IMR-90 (cell line): ENCODE results near the gene LMNB1. TPM values are rescaled to one million over a fixed set of nuclear protein-coding genes. Genes with fewer than 3 reads are reported as not detected.

ENCODE experiments used
- ATAC-seq: fragments of 200-7000 bp; cut with Tn5 transposase; 2 replicates; pipeline ENCODE4 v1.9.1; 2020; ENCODE audit warnings: low read depth, mild to moderate bottlenecking, moderate library complexity
- BruUV-seq: library from RNA; stranded (reverse); fragments of 400-500 nt; replicated peaks from 2 replicates; lab custom pipeline; 2021; lab: Mats Ljungman, UMichigan
- CTCF ChIA-PET: fragments of 300-600 bp; formaldehyde crosslinking; extraction: SDS; loops from one replicate; lab custom pipeline; 2021; ENCODE audit warnings: antibody characterized with exemption; lab: Yijun Ruan, JAX
- POLR2A ChIA-PET: fragments of 300-600 bp; sonication (Branson Sonifier 250); formaldehyde crosslinking; loops from one replicate; lab custom pipeline; 2022; ENCODE audit warnings: antibody characterized with exemption; ENCODE audit not compliant: unreplicated experiment; lab: Charles Lee
- DNase-seq: peaks from one replicate; pipeline ENCODE4 v3.0.0; 2013
- H2AFZ ChIP-seq: replicated peaks from 2 replicates; pipeline ENCODE3; 2013; ENCODE audit warnings: low read length, mild to moderate bottlenecking; ENCODE audit not compliant: poor library complexity
- H2AK5ac ChIP-seq: 2 replicates; pipeline ENCODE4 v1.6.1; 2013; ENCODE audit warnings: low read depth, low read length, inconsistent platforms
- H2AK9ac ChIP-seq: replicated peaks from 2 replicates; pipeline ENCODE3; 2013; ENCODE audit warnings: mild to moderate bottlenecking, low read depth, low read length, moderate library complexity; ENCODE audit not compliant: poor library complexity
- H2BK120ac ChIP-seq: 2 replicates; pipeline ENCODE4 v1.6.1; 2013; ENCODE audit warnings: low read depth, low read length, inconsistent platforms
- H2BK15ac ChIP-seq: 3 replicates; pipeline ENCODE4 v1.6.1; 2013; ENCODE audit warnings: low read depth, low read length, inconsistent platforms
- H2BK20ac ChIP-seq: 2 replicates; pipeline ENCODE4 v1.6.1; 2013; ENCODE audit warnings: low read depth, mild to moderate bottlenecking, inconsistent platforms, low read length, moderate library complexity
- H2BK5ac ChIP-seq: 2 replicates; pipeline ENCODE4 v1.6.1; 2013; ENCODE audit warnings: mild to moderate bottlenecking, low read depth, low read length, inconsistent platforms; ENCODE audit not compliant: poor library complexity, severe bottlenecking
- H3K14ac ChIP-seq: replicated peaks from 2 replicates; pipeline ENCODE4 v1.6.1; 2013; ENCODE audit warnings: low read depth, low read length, inconsistent platforms
- H3K18ac ChIP-seq: 2 replicates; pipeline ENCODE4 v1.6.1; 2013; ENCODE audit warnings: low read depth, low read length, control low read depth
- H3K23ac ChIP-seq: 2 replicates; pipeline ENCODE4 v1.6.1; 2013; ENCODE audit warnings: low read depth, low read length, inconsistent platforms
- H3K27ac ChIP-seq: 2 replicates; pipeline ENCODE4 v1.5.1; 2013; ENCODE audit warnings: mild to moderate bottlenecking, control low read depth, low read length; ENCODE audit not compliant: insufficient read depth
- H3K27me3 ChIP-seq: 2 replicates; pipeline ENCODE4 v1.6.1; 2013; ENCODE audit warnings: low read length; ENCODE audit not compliant: control insufficient read depth, insufficient read depth
- H3K36me3 ChIP-seq: 2 replicates; pipeline ENCODE4 v1.6.1; 2013; ENCODE audit warnings: low read length, mixed read lengths; ENCODE audit not compliant: control insufficient read depth, insufficient read depth
- H3K4ac ChIP-seq: 2 replicates; pipeline ENCODE4 v1.6.1; 2013; ENCODE audit warnings: low read depth, low read length, inconsistent platforms
- H3K4me1 ChIP-seq: 2 replicates; pipeline ENCODE4 v1.6.1; 2013; ENCODE audit warnings: low read length, mixed read lengths; ENCODE audit not compliant: control insufficient read depth, insufficient read depth
- H3K4me2 ChIP-seq: 2 replicates; pipeline ENCODE4 v1.6.1; 2013; ENCODE audit warnings: low read depth, mild to moderate bottlenecking, control low read depth, low read length, moderate library complexity
- H3K4me3 ChIP-seq: 2 replicates; pipeline ENCODE4 v1.5.1; 2013; ENCODE audit warnings: low read depth, mild to moderate bottlenecking, control low read depth, low read length, moderate library complexity; ENCODE audit not compliant: insufficient read depth
- H3K56ac ChIP-seq: 2 replicates; pipeline ENCODE4 v1.6.1; 2013; ENCODE audit warnings: low read length, inconsistent platforms; ENCODE audit not compliant: insufficient read depth; ENCODE audit errors: extremely low read depth
- H3K79me1 ChIP-seq, 2 experiments: 2 replicates each; pipeline ENCODE4 v1.6.1; 2013; ENCODE audit warnings: low read length in 2 of 2, inconsistent platforms in 1 of 2, low read depth in 1 of 2
- H3K9ac ChIP-seq: 2 replicates; pipeline ENCODE4 v1.6.1; 2013; ENCODE audit warnings: low read depth, low read length, control low read depth
- H3K9me1 ChIP-seq: 2 replicates; pipeline ENCODE4 v1.6.1; 2013; ENCODE audit warnings: low read length, inconsistent platforms; ENCODE audit not compliant: insufficient read depth
- H3K9me3 ChIP-seq: 2 replicates; pipeline ENCODE4 v1.6.1; 2013; ENCODE audit warnings: low read length; ENCODE audit not compliant: control insufficient read depth, insufficient read depth
- H4K20me1 ChIP-seq: 2 replicates; pipeline ENCODE4 v1.6.1; 2013; ENCODE audit warnings: low read length, inconsistent platforms; ENCODE audit not compliant: insufficient read depth
- H4K5ac ChIP-seq: 2 replicates; pipeline ENCODE4 v1.6.1; 2013; ENCODE audit warnings: mild to moderate bottlenecking, low read depth, low read length, control low read depth
- H4K8ac ChIP-seq, 2 experiments: 2 replicates each; pipeline ENCODE4 v1.6.1; 2013; ENCODE audit warnings: low read depth in 2 of 2, low read length in 2 of 2, control low read depth in 1 of 2, inconsistent platforms in 1 of 2
- H4K91ac ChIP-seq: 2 replicates; pipeline ENCODE4 v1.6.1; 2013; ENCODE audit warnings: low read depth, low read length, inconsistent platforms; ENCODE audit not compliant: insufficient read depth
- BHLHE40 ChIP-seq: fragments of 150-350 bp; IDR thresholded peaks from 2 replicates; pipeline ENCODE4 v1.6.1; 2016; ENCODE audit warnings: mild to moderate bottlenecking, low read depth, low read length
- CEBPB ChIP-seq: IDR thresholded peaks from 2 replicates; pipeline ENCODE4 v1.6.1; 2012; ENCODE audit warnings: low read depth, low read length, improper control_type of control experiment
- CHD1 ChIP-seq: IDR thresholded peaks from 2 replicates; pipeline ENCODE4 v1.6.1; 2012; ENCODE audit warnings: low read depth, low read length, improper control_type of control experiment
- CTCF ChIP-seq: conservative IDR thresholded peaks from 2 replicates; pipeline ENCODE4 v1.5.1; 2012; ENCODE audit warnings: mild to moderate bottlenecking, low read depth, low read length, improper control_type of control experiment
- ELK1 ChIP-seq: fragments of 150-350 bp; IDR thresholded peaks from 2 replicates; pipeline ENCODE4 v1.6.1; 2016; ENCODE audit warnings: low read depth, mild to moderate bottlenecking, low read length, moderate library complexity, borderline replicate concordance
- FOS ChIP-seq: fragments of 150-350 bp; IDR thresholded peaks from 2 replicates; pipeline ENCODE4 v1.6.1; 2016; ENCODE audit warnings: low read depth, low read length
- MAFK ChIP-seq: IDR thresholded peaks from 2 replicates; pipeline ENCODE4 v1.6.1; 2012; ENCODE audit warnings: low read depth, low read length, improper control_type of control experiment
- MAZ ChIP-seq: IDR thresholded peaks from 2 replicates; pipeline ENCODE4 v1.6.1; 2012; ENCODE audit warnings: low read depth, mild to moderate bottlenecking, low read length, improper control_type of control experiment, moderate library complexity, borderline replicate concordance
- MXI1 ChIP-seq: IDR thresholded peaks from 2 replicates; pipeline ENCODE4 v1.6.1; 2012; ENCODE audit warnings: low read depth, mild to moderate bottlenecking, low read length, moderate library complexity, borderline replicate concordance
- NFE2L2 ChIP-seq: fragments of 150-350 bp; IDR thresholded peaks from 2 replicates; pipeline ENCODE4 v1.6.1; 2016; ENCODE audit warnings: low read depth, mild to moderate bottlenecking, low read length
- POLR2A ChIP-seq: IDR thresholded peaks from 2 replicates; pipeline ENCODE4 v1.6.1; 2012; ENCODE audit warnings: mild to moderate bottlenecking, low read depth, low read length
- RAD21 ChIP-seq: IDR thresholded peaks from 2 replicates; pipeline ENCODE4 v1.6.1; 2012; ENCODE audit warnings: low read length, improper control_type of control experiment
- SMC3 ChIP-seq: fragments of 150-350 bp; IDR thresholded peaks from 2 replicates; pipeline ENCODE4 v1.6.1; 2016; ENCODE audit warnings: low read depth, mild to moderate bottlenecking, antibody characterized with exemption, low read length, moderate library complexity
- USF2 ChIP-seq: fragments of 150-350 bp; IDR thresholded peaks from 2 replicates; pipeline ENCODE4 v1.6.1; 2017; ENCODE audit warnings: mild to moderate bottlenecking, antibody characterized with exemption, low read length, low read depth
- WGBS, 2 experiments: methylation state at CpG; one replicate each; pipeline versions ENCODE4 v1.1.5 to v1.1.7; 2013; ENCODE audit warnings: missing lambda C conversion rate in 2 of 2; ENCODE audit not compliant: insufficient read length in 1 of 2; ENCODE audit errors: extremely low coverage in 2 of 2; 5-methylcytosine and 5-hydroxymethylcytosine counted together
- dilution Hi-C: fragments of 300-500 bp; cut with HindIII; formaldehyde crosslinking; loops from one replicate; pipeline ENCODE4 v1.14.3; 2018; ENCODE audit warnings: low sequenced_read_pairs; ENCODE audit not compliant: unreplicated experiment
- in situ Hi-C: fragments of 300-500 bp; cut with MboI; formaldehyde crosslinking; loops from 3 replicates; pipeline ENCODE4 v1.14.3; 2019; ENCODE audit warnings: low sequenced_read_pairs, inconsistent platforms, mixed read lengths
- intact Hi-C: fragments of 100-400 bp; cut with micrococcal nuclease; formaldehyde crosslinking; loops from 2 replicates; pipeline ENCODE4 v1.10.0; 2022
- polyA plus RNA-seq, 3 experiments: library from polyadenylated mRNA; depleted of rRNA; stranded (reverse); fragments of >200 nt; gene quantifications; 2 replicates each; pipeline ENCODE4 v1.2.3, GENCODE V29; 2012; ENCODE audit warnings: low replicate concordance in 1 of 3
- total RNA-seq: library from RNA; depleted of rRNA; stranded (reverse); fragments of >200 nt; gene quantifications from 2 replicates; pipeline ENCODE4 v1.2.3, GENCODE V29; 2012

LMNB1 gene
- total and polyA plus RNA-seq, 2 of the 4 experiments (the other 2 are of a cell fraction) = 36.0 to 53.6 TPM

- BruUV-seq = no TSS peak
- Histone ChIP-seq H2AK5ac (no peak overlapping the region), H2BK15ac (no peak overlapping the region), H3K4me3 (no peak overlapping the region), H3K79me1 (peaks cover 20 to 38% of the 10 kb centered on the region in 2 experiments), H3K27me3 (no peaks in the 10 kb centered on the region), H3K4me1 (peaks cover 10% of the 10 kb centered on the region), H2BK20ac (no peak overlapping the region), H3K9ac (no peak overlapping the region), H3K14ac (no peak overlapping the region), H3K36me3 (peaks cover 3% of the 10 kb centered on the region; the same call in 1 of the 2 replicates), H4K91ac (no peak overlapping the region), H2BK120ac (no peak overlapping the region; the same call in 1 of the 2 replicates), H2AK9ac (no peak overlapping the region), H3K56ac (no peak overlapping the region), H3K9me1 (peaks cover 9% of the 10 kb centered on the region), H3K9me3 (no peaks in the 10 kb centered on the region), H2BK5ac (peak overlapping the region; percentile 87), H2AFZ (peak overlapping the region; percentile 36), H3K18ac (peak overlapping the region; percentile 9; the same call in 1 of the 2 replicates), H3K23ac (no peak overlapping the region), H3K4me2 (peak overlapping the region; percentile 74), H4K5ac (peak overlapping the region; percentile 13; the same call in 1 of the 2 replicates), H4K8ac (peak overlapping the region in 1 of 2 experiments; percentile 41; a peak in 2 of 4 replicates), H4K20me1 (no peaks in the 10 kb centered on the region), H3K4ac (no peak overlapping the region), H3K27ac (no peak overlapping the region)
- ATAC-seq (peak; percentile 74), DNase-seq (peak; percentile 80)
- no CpG with 5 or more reads among the region's 6 CpGs for WGBS, 2 experiments
- in situ Hi-C loops (loop anchor here (25.0 kb wide), 1 partner anchor 701 kb away; the partner anchor contains the start of gene PRRC1), intact Hi-C loops (no loop called here), dilution Hi-C loops (no loop called here)
- ChIA-PET CTCF (interaction anchor here (0.6 to 0.9 kb wide), 2 partner anchors 9 to 478 kb away, joined by 3 read pairs; no protein-coding TSS in a partner anchor), POLR2A (interaction anchor here (0.6 kb wide), 1 partner anchor 18 kb away, joined by 3 read pairs; no protein-coding TSS in a partner anchor)
- TF ChIP-seq RAD21 (no peak), BHLHE40 (no peak), SMC3 (no peak), MAFK (peak; percentile 15; the same call in 1 of the 2 replicates), MXI1 (no peak), ELK1 (no peak), MAZ (no peak), CHD1 (no peak), NFE2L2 (no peak), POLR2A (no peak), CEBPB (peak; percentile 4; the same call in 1 of the 2 replicates), FOS (peak; percentile 33; the same call in 1 of the 2 replicates), CTCF (no peak), USF2 (no peak)
These were observed 34.7 kb downstream of the LMNB1 start for GRCh38 chr5:126811515-126812198.
